Transverse colon (tissue), 4 donors: ENCODE results near the gene PHYHIPL. TPM values are rescaled to one million over a fixed set of nuclear protein-coding genes. Genes with fewer than 3 reads are reported as not detected.

Experiments used
- DNase-seq: peaks from one replicate; pipeline ENCODE4 v3.0.0-alpha.2; 2019
- H3K27ac ChIP-seq, 4 donors: fragments of 200-600 bp; sonication (generic); 2 replicates each; pipeline ENCODE4 v1.5.1; 2016 to 2018; ENCODE audit warnings: inconsistent platforms in 4 of 4
- H3K27me3 ChIP-seq: fragments of 200-600 bp; sonication (generic); 2 replicates; pipeline ENCODE4 v1.5.1; 2017; ENCODE audit warnings: inconsistent platforms
- H3K36me3 ChIP-seq, 4 donors: fragments of 200-600 bp; sonication (generic); 2 replicates each; pipeline ENCODE4 v1.5.1; 2017 to 2019; ENCODE audit warnings: inconsistent platforms in 4 of 4
- H3K4me1 ChIP-seq, 4 donors: fragments of 200-600 bp; sonication (generic); 2 replicates each; pipeline ENCODE4 v1.5.1; 2017 to 2020; ENCODE audit warnings: inconsistent platforms in 4 of 4
- H3K4me3 ChIP-seq, 4 donors: fragments of 200-600 bp; sonication (generic); 1 replicate in 1 of 4; 2 replicates in 3 of 4; pipeline versions ENCODE4 v1.5.1 to v1.6.1; 2017 to 2019; ENCODE audit warnings: inconsistent platforms in 4 of 4
- H3K9me3 ChIP-seq, 2 donors: fragments of 200-600 bp; sonication (generic); 2 replicates each; pipeline ENCODE4 v1.5.1; 2017 to 2019; ENCODE audit warnings: inconsistent platforms in 2 of 2
- EP300 ChIP-seq: sonication (generic); formaldehyde crosslinking; IDR thresholded peaks from one replicate; pipeline ENCODE4 v1.6.1; 2017; ENCODE audit warnings: antibody characterized with exemption, low read depth
- POLR2A ChIP-seq: fragments of 450-650 bp; IDR thresholded peaks from one replicate; pipeline ENCODE4 v1.6.1; 2016; ENCODE audit warnings: antibody characterized with exemption, mild to moderate bottlenecking, moderate library complexity
- POLR2AphosphoS5 ChIP-seq, 3 donors: sonication (generic); formaldehyde crosslinking; IDR thresholded peaks; one replicate each; pipeline ENCODE4 v1.6.1; 2016; ENCODE audit warnings: antibody characterized with exemption in 3 of 3
- WGBS, 2 donors: methylation state at CpG; one replicate each; pipeline ENCODE4 v1.1.5; 2018; ENCODE audit warnings: low coverage in 1 of 2; 5-methylcytosine and 5-hydroxymethylcytosine counted together
- in situ Hi-C, 4 donors: fragments of 200-750 bp; cut with MboI; loops; one replicate each; pipeline versions ENCODE4 v1.15.0 to v1.15.1; 2017; ENCODE audit warnings: low sequenced_read_pairs in 3 of 4, low pct_ligation_motif_present in 1 of 4, low pct_unique_long_range_greater_than_20kb in 1 of 4
- intact Hi-C: fragments of 100-400 bp; cut with DNase I; formaldehyde crosslinking; loops from one replicate; pipeline ENCODE4 v1.15.1; 2023; ENCODE audit warnings: low total_unique reads
- total RNA-seq, 4 donors: library from RNA; depleted of rRNA; stranded (reverse); fragments of >200 nt; gene quantifications; one replicate each; pipeline ENCODE4 v1.1.0, GENCODE V29; 2016
- TF ChIP-seq, protein P1 (sequence below), 5 experiments: fragments of 200-600 bp in 3 of 5; fragments of 450-650 bp in 2 of 5; sonication (generic) in 3 of 5; IDR thresholded peaks; 1 replicate in 2 of 5; 2 replicates in 3 of 5; pipeline ENCODE4 v1.5.1; 2016 to 2017; ENCODE audit warnings: antibody characterized with exemption in 5 of 5, inconsistent platforms in 3 of 5, mild to moderate bottlenecking in 2 of 5, moderate library complexity in 1 of 5

The PHYHIPL gene
- total RNA-seq, 4 donors from 2014 or later, result 0.27 to 0.48 TPM; not detected in 2

GRCh38 chr10:59252491-59252890 lies 76.0 kb downstream of the PHYHIPL start:
- Histone ChIP-seq H3K27me3 (no peaks in the 10 kb centered on the region), H3K36me3 (no peaks in the 10 kb centered on the region), H3K4me3 (no peak overlapping the region), H3K27ac (no peak overlapping the region), H3K4me1 (no peaks in the 10 kb centered on the region), H3K9me3 (no peaks in the 10 kb centered on the region)
- DNase-seq, result no peak
- intact Hi-C loops (no loop called here), in situ Hi-C loops (no loop called here)
- TF ChIP-seq POLR2AphosphoS5 (IDR thresholded peaks at IDR 0.05) (no peak), EP300 (no peak), POLR2A (no peak)
- TF ChIP-seq, protein P1, sequence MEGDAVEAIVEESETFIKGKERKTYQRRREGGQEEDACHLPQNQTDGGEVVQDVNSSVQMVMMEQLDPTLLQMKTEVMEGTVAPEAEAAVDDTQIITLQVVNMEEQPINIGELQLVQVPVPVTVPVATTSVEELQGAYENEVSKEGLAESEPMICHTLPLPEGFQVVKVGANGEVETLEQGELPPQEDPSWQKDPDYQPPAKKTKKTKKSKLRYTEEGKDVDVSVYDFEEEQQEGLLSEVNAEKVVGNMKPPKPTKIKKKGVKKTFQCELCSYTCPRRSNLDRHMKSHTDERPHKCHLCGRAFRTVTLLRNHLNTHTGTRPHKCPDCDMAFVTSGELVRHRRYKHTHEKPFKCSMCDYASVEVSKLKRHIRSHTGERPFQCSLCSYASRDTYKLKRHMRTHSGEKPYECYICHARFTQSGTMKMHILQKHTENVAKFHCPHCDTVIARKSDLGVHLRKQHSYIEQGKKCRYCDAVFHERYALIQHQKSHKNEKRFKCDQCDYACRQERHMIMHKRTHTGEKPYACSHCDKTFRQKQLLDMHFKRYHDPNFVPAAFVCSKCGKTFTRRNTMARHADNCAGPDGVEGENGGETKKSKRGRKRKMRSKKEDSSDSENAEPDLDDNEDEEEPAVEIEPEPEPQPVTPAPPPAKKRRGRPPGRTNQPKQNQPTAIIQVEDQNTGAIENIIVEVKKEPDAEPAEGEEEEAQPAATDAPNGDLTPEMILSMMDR (IDR thresholded peaks at IDR 0.05), result no peak

DNA sequence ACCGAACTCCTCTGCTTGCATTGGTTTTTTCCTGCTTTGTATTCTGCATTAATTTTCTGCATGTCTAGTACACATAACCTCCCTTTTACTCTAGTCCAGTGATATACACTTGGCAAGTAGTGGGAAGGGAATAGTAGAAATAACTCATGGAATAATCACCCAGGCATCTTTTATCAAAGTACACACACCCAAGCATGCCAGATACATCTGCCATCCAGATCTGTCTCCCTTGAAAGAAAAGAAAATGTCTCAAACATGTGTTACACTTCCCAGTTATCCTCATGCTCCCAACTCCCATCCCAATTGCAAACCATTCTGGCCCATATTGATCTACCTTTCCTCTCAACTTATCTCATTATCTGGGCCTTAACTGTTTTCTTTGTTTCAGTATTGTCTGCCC lies 79.0 kb downstream of the PHYHIPL start:
- Histone ChIP-seq H3K4me1 (no peaks in the 10 kb centered on the region), H3K9me3 (no peaks in the 10 kb centered on the region), H3K27ac (no peak overlapping the region), H3K27me3 (no peaks in the 10 kb centered on the region), H3K4me3 (no peak overlapping the region), H3K36me3 (no peaks in the 10 kb centered on the region)
- no peak for DNase-seq
- intact Hi-C loops (no loop called here), in situ Hi-C loops (no loop called here)
- TF ChIP-seq POLR2AphosphoS5 (IDR thresholded peaks at IDR 0.05) (no peak), EP300 (no peak), POLR2A (no peak)
- TF ChIP-seq, protein P1 (IDR thresholded peaks at IDR 0.05), result no peak
- 81 to 100% methylated on average over 1 of the region's 1 CpG for WGBS, 2 donors

- no peaks in the 10 kb centered on the region for H3K36me3 ChIP-seq
These were observed 80.8 kb downstream of the PHYHIPL start for GRCh38 chr10:59257224-59257623.

GRCh38 chr10:59258890-59259289 lies 82.4 kb downstream of the PHYHIPL start:
- H3K27ac ChIP-seq, result no peak overlapping the region
- no peak for DNase-seq
- in situ Hi-C loops, result no loop called here
- WGBS, 2 donors, result 90 to 100% methylated on average over 1 of the region's 1 CpG
- intact Hi-C loops, result no loop called here
- no peaks in the 10 kb centered on the region for H3K4me1 ChIP-seq
- H3K4me3 ChIP-seq, result no peak overlapping the region
- no peaks in the 10 kb centered on the region for H3K27me3 ChIP-seq
- TF ChIP-seq EP300 (no peak), POLR2A (no peak), POLR2AphosphoS5 (IDR thresholded peaks at IDR 0.05) (no peak)
- TF ChIP-seq, protein P1 (IDR thresholded peaks at IDR 0.05), result no peak
- H3K9me3 ChIP-seq, result no peaks in the 10 kb centered on the region
- no peaks in the 10 kb centered on the region for H3K36me3 ChIP-seq

More at GRCh38 chr10:59257224-59257623, 80.8 kb downstream of the PHYHIPL start:
- no peak overlapping the region for H3K4me3 ChIP-seq
- TF ChIP-seq POLR2AphosphoS5 (IDR thresholded peaks at IDR 0.05) (no peak), POLR2A (no peak), EP300 (no peak)
- TF ChIP-seq, protein P1 (IDR thresholded peaks at IDR 0.05), result no peak
- no peaks in the 10 kb centered on the region for H3K27me3 ChIP-seq
- DNase-seq, result no peak
- in situ Hi-C loops, result no loop called here
- no peak overlapping the region for H3K27ac ChIP-seq
- H3K9me3 ChIP-seq, result no peaks in the 10 kb centered on the region
- 82 to 87% methylated on average over 1 of the region's 1 CpG for WGBS, 2 donors
- H3K4me1 ChIP-seq, result no peaks in the 10 kb centered on the region
- intact Hi-C loops, result no loop called here
